Activated CD4-positive, alpha-beta T cell treated with anti-CD3 and anti-CD28 coated beads for 48 hours (primary cell): ENCODE measurements around the gene ITPRID1.

ENCODE experiments used
- DNase-seq: peaks from one replicate; pipeline ENCODE4 v3.0.0-alpha.2; 2020

The ITPRID1 gene

DNA sequence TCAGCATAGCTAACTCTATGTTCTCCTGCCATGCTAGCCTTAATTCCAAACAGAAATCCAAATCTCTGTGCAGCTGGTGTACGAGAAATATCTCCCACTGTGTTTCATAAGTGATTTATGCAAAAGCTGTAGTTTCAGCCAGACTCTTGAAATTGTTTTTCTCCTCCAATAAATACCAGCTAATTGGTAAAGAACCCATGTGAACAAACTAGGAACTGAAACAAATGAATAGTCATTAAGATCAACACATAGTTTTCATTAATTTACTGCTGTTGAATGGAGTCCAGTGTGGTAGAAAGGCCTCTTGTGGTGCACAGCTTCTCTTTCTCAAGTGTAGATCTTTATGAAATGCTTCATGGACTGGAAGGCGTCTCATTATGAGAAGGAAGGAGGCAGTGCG is 191.5 kb downstream of the ITPRID1 start:
- no peak for DNase-seq

GRCh38 chr7:31707089-31707488 is 193.2 kb downstream of the ITPRID1 start:
- DNase-seq: no peak
